Panc1 (cell line): ENCODE measurements around the gene NPAS3.

Source experiments
- CTCF ChIP-seq: fragments of 450-650 bp; IDR thresholded peaks from 2 replicates; pipeline ENCODE4 v1.5.1; 2017; ENCODE audit warnings: mild to moderate bottlenecking
- POLR2AphosphoS5 ChIP-seq: IDR thresholded peaks from 2 replicates; pipeline ENCODE4 v1.6.1; 2012; ENCODE audit warnings: mild to moderate bottlenecking, low read depth, low read length, moderate library complexity

- no peak for TF ChIP-seq CTCF
- no peak for TF ChIP-seq POLR2AphosphoS5
These were observed 539.1 kb downstream of the NPAS3 start for GRCh38 chr14:33477797-33478196.
